ENCODE data around the gene PPHLN1. TPM values are rescaled to one million over a fixed set of nuclear protein-coding genes. Genes with fewer than 3 reads are reported as not detected.

Gene PPHLN1
- total RNA-seq, 2 experiments from 2014 or later: 100 to 105 TPM

DNA sequence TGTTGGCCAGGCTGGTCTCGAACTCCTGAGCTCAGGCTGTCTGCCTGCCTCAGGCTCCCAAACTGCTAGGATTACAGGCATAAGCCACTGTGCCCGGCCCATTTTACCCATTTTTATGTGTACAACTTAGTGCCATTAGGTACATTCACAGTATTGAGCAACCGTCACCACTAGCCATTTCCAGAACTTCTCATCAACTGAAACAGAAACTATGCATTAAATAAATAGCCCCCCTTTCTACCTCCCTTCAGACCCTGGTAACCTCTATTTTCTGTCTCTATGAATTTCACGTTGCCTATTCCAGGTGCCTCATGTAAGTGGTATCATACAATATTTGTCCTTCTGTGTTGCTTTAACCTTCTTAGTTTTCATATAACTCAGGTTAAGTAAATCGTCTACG is 16.0 kb upstream of the PPHLN1 start:
- TF ChIP-seq, protein P1, sequence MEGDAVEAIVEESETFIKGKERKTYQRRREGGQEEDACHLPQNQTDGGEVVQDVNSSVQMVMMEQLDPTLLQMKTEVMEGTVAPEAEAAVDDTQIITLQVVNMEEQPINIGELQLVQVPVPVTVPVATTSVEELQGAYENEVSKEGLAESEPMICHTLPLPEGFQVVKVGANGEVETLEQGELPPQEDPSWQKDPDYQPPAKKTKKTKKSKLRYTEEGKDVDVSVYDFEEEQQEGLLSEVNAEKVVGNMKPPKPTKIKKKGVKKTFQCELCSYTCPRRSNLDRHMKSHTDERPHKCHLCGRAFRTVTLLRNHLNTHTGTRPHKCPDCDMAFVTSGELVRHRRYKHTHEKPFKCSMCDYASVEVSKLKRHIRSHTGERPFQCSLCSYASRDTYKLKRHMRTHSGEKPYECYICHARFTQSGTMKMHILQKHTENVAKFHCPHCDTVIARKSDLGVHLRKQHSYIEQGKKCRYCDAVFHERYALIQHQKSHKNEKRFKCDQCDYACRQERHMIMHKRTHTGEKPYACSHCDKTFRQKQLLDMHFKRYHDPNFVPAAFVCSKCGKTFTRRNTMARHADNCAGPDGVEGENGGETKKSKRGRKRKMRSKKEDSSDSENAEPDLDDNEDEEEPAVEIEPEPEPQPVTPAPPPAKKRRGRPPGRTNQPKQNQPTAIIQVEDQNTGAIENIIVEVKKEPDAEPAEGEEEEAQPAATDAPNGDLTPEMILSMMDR (IDR thresholded peaks at IDR 0.05): no peak

DNA sequence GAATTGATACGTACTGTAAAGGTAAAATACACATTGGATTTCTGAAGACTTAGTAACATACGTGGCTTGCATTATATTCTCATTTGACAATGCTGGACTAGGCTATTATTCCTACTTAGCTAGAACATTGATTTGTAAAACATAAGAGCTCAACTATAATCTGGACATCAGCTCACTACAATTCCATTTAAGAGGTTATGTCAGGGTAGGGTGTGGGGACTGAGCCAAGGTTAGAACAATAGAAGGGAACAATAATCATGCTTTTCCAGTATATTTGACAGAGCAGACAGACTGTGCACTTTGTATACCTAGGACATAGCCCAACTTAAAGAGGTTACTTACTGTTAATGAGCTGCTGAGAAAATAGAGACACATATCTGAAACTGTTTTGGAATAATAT is 10.9 kb upstream of the PPHLN1 start:
- Histone ChIP-seq H3K36me3 (ENCODE audit: insufficient read depth, low read length) (peaks cover 17% of the 10 kb centered on the region), H3K4me3 (ENCODE audit: low read length) (no peak overlapping the region), H3K27ac (ENCODE audit: low read depth in 1 of 2, low read length in 2 of 2) (no peak overlapping the region), H3K4me1 (ENCODE audit: insufficient read depth, low read length) (no peaks in the 10 kb centered on the region), H3K27me3 (ENCODE audit: control insufficient read depth in 1 of 2, insufficient read depth in 2 of 2, low read length in 2 of 2) (no peaks in the 10 kb centered on the region), H3K9me3 (ENCODE audit: control insufficient read depth in 1 of 2, insufficient read depth in 1 of 2, low read length in 2 of 2) (no peaks in the 10 kb centered on the region)
- Mint-ChIP-seq H3K27me3 (no peaks in the 10 kb centered on the region), H3K4me3 (no peak overlapping the region), H3K36me3 (ENCODE audit: low read depth) (peaks cover 43% of the 10 kb centered on the region), H3K27ac (no peak overlapping the region), H3K4me1 (ENCODE audit: low read depth) (no peaks in the 10 kb centered on the region), H3K9me3 (no peaks in the 10 kb centered on the region)
- POLR2A ChIA-PET: no interaction called here
- DNase-seq: no peak
- intact Hi-C loops (cut with DNase I, micrococcal nuclease): no loop called here
- CTCF ChIA-PET: no interaction called here
- no peak for ATAC-seq (ENCODE audit: poor library complexity)
- TF ChIP-seq, protein P1 (IDR thresholded peaks at IDR 0.05): no peak

More for the DNA sequence above, 16.0 kb upstream of the PPHLN1 start:
- DNase-seq (no peak), ATAC-seq (ENCODE audit: poor library complexity) (no peak)
- H3K36me3 ChIP-seq (ENCODE audit: insufficient read depth, low read length): peaks cover 9% of the 10 kb centered on the region
- Mint-ChIP-seq H3K4me1 (ENCODE audit: low read depth) (no peaks in the 10 kb centered on the region), H3K4me3 (no peak overlapping the region), H3K9me3 (no peaks in the 10 kb centered on the region), H3K27ac (no peak overlapping the region), H3K27me3 (no peaks in the 10 kb centered on the region), H3K36me3 (ENCODE audit: low read depth) (peaks cover 17% of the 10 kb centered on the region)
- intact Hi-C loops (cut with DNase I, micrococcal nuclease): no loop called here
- H3K9me3 ChIP-seq (ENCODE audit: control insufficient read depth in 1 of 2, insufficient read depth in 1 of 2, low read length in 2 of 2): no peaks in the 10 kb centered on the region
- POLR2A ChIA-PET: no interaction called here
- H3K27ac ChIP-seq (ENCODE audit: low read depth in 1 of 2, low read length in 2 of 2): no peak overlapping the region
- H3K27me3 ChIP-seq (ENCODE audit: control insufficient read depth in 1 of 2, insufficient read depth in 2 of 2, low read length in 2 of 2): no peaks in the 10 kb centered on the region
- H3K4me3 ChIP-seq (ENCODE audit: low read length): no peak overlapping the region
- H3K4me1 ChIP-seq (ENCODE audit: insufficient read depth, low read length): no peaks in the 10 kb centered on the region
- CTCF ChIA-PET: no interaction called here

DNA sequence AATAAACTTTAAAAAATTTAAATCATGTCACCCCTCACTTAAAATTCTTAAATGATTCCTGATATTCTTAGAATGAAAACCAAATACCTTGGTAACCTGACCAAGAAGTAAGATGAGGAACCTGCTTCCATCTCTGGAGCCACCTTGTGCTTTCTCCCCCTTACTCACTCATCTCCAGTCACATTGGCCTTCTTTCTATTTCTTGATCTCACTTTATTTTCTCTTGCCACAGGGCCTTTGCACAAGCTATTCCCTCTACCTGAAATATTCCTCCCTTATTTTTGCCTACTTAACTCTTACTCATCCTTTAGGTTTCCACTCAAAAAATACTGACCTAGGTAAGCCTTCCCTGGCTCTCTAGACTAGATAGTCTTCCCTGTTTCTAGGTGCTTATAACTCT is 5.2 kb upstream of the PPHLN1 start:
- H3K4me1 ChIP-seq (ENCODE audit: insufficient read depth, low read length): no peaks in the 10 kb centered on the region
- no peak overlapping the region for H3K27ac Mint-ChIP-seq
- H3K4me3 Mint-ChIP-seq: no peak overlapping the region
- ATAC-seq (ENCODE audit: poor library complexity) (no peak), DNase-seq (no peak)
- no peaks in the 10 kb centered on the region for H3K9me3 ChIP-seq (ENCODE audit: control insufficient read depth in 1 of 2, insufficient read depth in 1 of 2, low read length in 2 of 2)
- H3K27me3 Mint-ChIP-seq: no peaks in the 10 kb centered on the region
- no peak overlapping the region for H3K4me3 ChIP-seq (ENCODE audit: low read length)
- intact Hi-C loops (cut with DNase I, micrococcal nuclease): no loop called here
- TF ChIP-seq, protein P1 (IDR thresholded peaks at IDR 0.05): no peak
- H3K36me3 ChIP-seq (ENCODE audit: insufficient read depth, low read length): peaks cover 12% of the 10 kb centered on the region
- no peaks in the 10 kb centered on the region for H3K9me3 Mint-ChIP-seq
- ChIA-PET CTCF (no interaction called here), POLR2A (no interaction called here)
- no peak overlapping the region for H3K27ac ChIP-seq (ENCODE audit: low read depth in 1 of 2, low read length in 2 of 2)
- H3K4me1 Mint-ChIP-seq (ENCODE audit: low read depth): peaks cover 14% of the 10 kb centered on the region
- H3K36me3 Mint-ChIP-seq (ENCODE audit: low read depth): peaks cover 49% of the 10 kb centered on the region
- no peaks in the 10 kb centered on the region for H3K27me3 ChIP-seq (ENCODE audit: control insufficient read depth in 1 of 2, insufficient read depth in 2 of 2, low read length in 2 of 2)

All from CD4-positive, alpha-beta T cell (primary cell).